Measurements from ENCODE around the gene CCDC60.

DNA sequence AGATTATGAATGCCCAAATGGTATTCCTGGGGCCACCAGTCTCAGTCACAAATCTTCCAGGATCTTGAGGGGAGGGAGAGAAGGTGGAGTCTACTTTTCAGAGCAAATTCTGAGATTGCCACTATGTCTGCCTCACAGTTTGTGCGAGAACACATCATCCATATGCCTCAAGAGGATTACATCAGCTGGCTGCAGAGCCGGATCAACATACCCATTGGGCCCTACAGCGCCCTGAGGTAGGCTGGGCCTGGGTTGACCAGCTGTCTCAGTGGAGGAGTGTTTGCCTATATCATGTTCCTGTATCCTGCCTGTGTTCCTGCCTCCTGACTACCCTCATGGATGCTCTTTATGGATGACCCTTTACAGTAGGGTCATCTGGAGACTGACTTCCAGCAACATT is 205.9 kb downstream of the CCDC60 start:
- no peak for TF ChIP-seq STAT3 (IDR thresholded peaks at IDR 0.05; ENCODE audit: low read depth, low read length)
- TF ChIP-seq, protein P1, sequence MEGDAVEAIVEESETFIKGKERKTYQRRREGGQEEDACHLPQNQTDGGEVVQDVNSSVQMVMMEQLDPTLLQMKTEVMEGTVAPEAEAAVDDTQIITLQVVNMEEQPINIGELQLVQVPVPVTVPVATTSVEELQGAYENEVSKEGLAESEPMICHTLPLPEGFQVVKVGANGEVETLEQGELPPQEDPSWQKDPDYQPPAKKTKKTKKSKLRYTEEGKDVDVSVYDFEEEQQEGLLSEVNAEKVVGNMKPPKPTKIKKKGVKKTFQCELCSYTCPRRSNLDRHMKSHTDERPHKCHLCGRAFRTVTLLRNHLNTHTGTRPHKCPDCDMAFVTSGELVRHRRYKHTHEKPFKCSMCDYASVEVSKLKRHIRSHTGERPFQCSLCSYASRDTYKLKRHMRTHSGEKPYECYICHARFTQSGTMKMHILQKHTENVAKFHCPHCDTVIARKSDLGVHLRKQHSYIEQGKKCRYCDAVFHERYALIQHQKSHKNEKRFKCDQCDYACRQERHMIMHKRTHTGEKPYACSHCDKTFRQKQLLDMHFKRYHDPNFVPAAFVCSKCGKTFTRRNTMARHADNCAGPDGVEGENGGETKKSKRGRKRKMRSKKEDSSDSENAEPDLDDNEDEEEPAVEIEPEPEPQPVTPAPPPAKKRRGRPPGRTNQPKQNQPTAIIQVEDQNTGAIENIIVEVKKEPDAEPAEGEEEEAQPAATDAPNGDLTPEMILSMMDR (IDR thresholded peaks at IDR 0.05 in 2 of 3, conservative IDR thresholded peaks at IDR 0.05 in 1 of 3; ENCODE audit: control insufficient read depth in 2 of 3, extremely low read depth in 1 of 3, insufficient read depth in 1 of 3, low read depth in 3 of 3, low read length in 3 of 3): no peak

Measured in GM12878 (cell line).